IMR-90 (cell line): ENCODE results near the gene CTIF. TPM values are rescaled to one million over a fixed set of nuclear protein-coding genes. Genes with fewer than 3 reads are reported as not detected.

Experiments
- ATAC-seq: fragments of 200-7000 bp; cut with Tn5 transposase; 2 replicates; pipeline ENCODE4 v1.9.1; 2020; ENCODE audit warnings: low read depth, mild to moderate bottlenecking, moderate library complexity
- BruUV-seq: library from RNA; stranded (reverse); fragments of 400-500 nt; replicated peaks from 2 replicates; lab custom pipeline; 2021; lab: Mats Ljungman, UMichigan
- CTCF ChIA-PET: fragments of 300-600 bp; formaldehyde crosslinking; extraction: SDS; loops from one replicate; lab custom pipeline; 2021; ENCODE audit warnings: antibody characterized with exemption; lab: Yijun Ruan, JAX
- POLR2A ChIA-PET: fragments of 300-600 bp; sonication (Branson Sonifier 250); formaldehyde crosslinking; loops from one replicate; lab custom pipeline; 2022; ENCODE audit warnings: antibody characterized with exemption; ENCODE audit not compliant: unreplicated experiment; lab: Charles Lee
- DNase-seq: peaks from one replicate; pipeline ENCODE4 v3.0.0; 2013
- H2AFZ ChIP-seq: replicated peaks from 2 replicates; pipeline ENCODE3; 2013; ENCODE audit warnings: low read length, mild to moderate bottlenecking; ENCODE audit not compliant: poor library complexity
- H2AK5ac ChIP-seq: 2 replicates; pipeline ENCODE4 v1.6.1; 2013; ENCODE audit warnings: low read depth, low read length, inconsistent platforms
- H2AK9ac ChIP-seq: replicated peaks from 2 replicates; pipeline ENCODE3; 2013; ENCODE audit warnings: mild to moderate bottlenecking, low read depth, low read length, moderate library complexity; ENCODE audit not compliant: poor library complexity
- H2BK120ac ChIP-seq: 2 replicates; pipeline ENCODE4 v1.6.1; 2013; ENCODE audit warnings: low read depth, low read length, inconsistent platforms
- H2BK15ac ChIP-seq: 3 replicates; pipeline ENCODE4 v1.6.1; 2013; ENCODE audit warnings: low read depth, low read length, inconsistent platforms
- H2BK20ac ChIP-seq: 2 replicates; pipeline ENCODE4 v1.6.1; 2013; ENCODE audit warnings: low read depth, mild to moderate bottlenecking, inconsistent platforms, low read length, moderate library complexity
- H2BK5ac ChIP-seq: 2 replicates; pipeline ENCODE4 v1.6.1; 2013; ENCODE audit warnings: mild to moderate bottlenecking, low read depth, low read length, inconsistent platforms; ENCODE audit not compliant: poor library complexity, severe bottlenecking
- H3K14ac ChIP-seq: replicated peaks from 2 replicates; pipeline ENCODE4 v1.6.1; 2013; ENCODE audit warnings: low read depth, low read length, inconsistent platforms
- H3K18ac ChIP-seq: 2 replicates; pipeline ENCODE4 v1.6.1; 2013; ENCODE audit warnings: low read depth, low read length, control low read depth
- H3K23ac ChIP-seq: 2 replicates; pipeline ENCODE4 v1.6.1; 2013; ENCODE audit warnings: low read depth, low read length, inconsistent platforms
- H3K27ac ChIP-seq: 2 replicates; pipeline ENCODE4 v1.5.1; 2013; ENCODE audit warnings: mild to moderate bottlenecking, control low read depth, low read length; ENCODE audit not compliant: insufficient read depth
- H3K27me3 ChIP-seq: 2 replicates; pipeline ENCODE4 v1.6.1; 2013; ENCODE audit warnings: low read length; ENCODE audit not compliant: control insufficient read depth, insufficient read depth
- H3K36me3 ChIP-seq: 2 replicates; pipeline ENCODE4 v1.6.1; 2013; ENCODE audit warnings: low read length, mixed read lengths; ENCODE audit not compliant: control insufficient read depth, insufficient read depth
- H3K4ac ChIP-seq: 2 replicates; pipeline ENCODE4 v1.6.1; 2013; ENCODE audit warnings: low read depth, low read length, inconsistent platforms
- H3K4me1 ChIP-seq: 2 replicates; pipeline ENCODE4 v1.6.1; 2013; ENCODE audit warnings: low read length, mixed read lengths; ENCODE audit not compliant: control insufficient read depth, insufficient read depth
- H3K4me2 ChIP-seq: 2 replicates; pipeline ENCODE4 v1.6.1; 2013; ENCODE audit warnings: low read depth, mild to moderate bottlenecking, control low read depth, low read length, moderate library complexity
- H3K4me3 ChIP-seq: 2 replicates; pipeline ENCODE4 v1.5.1; 2013; ENCODE audit warnings: low read depth, mild to moderate bottlenecking, control low read depth, low read length, moderate library complexity; ENCODE audit not compliant: insufficient read depth
- H3K56ac ChIP-seq: 2 replicates; pipeline ENCODE4 v1.6.1; 2013; ENCODE audit warnings: low read length, inconsistent platforms; ENCODE audit not compliant: insufficient read depth; ENCODE audit errors: extremely low read depth
- H3K79me1 ChIP-seq, 2 experiments: 2 replicates each; pipeline ENCODE4 v1.6.1; 2013; ENCODE audit warnings: low read length in 2 of 2, inconsistent platforms in 1 of 2, low read depth in 1 of 2
- H3K9ac ChIP-seq: 2 replicates; pipeline ENCODE4 v1.6.1; 2013; ENCODE audit warnings: low read depth, low read length, control low read depth
- H3K9me1 ChIP-seq: 2 replicates; pipeline ENCODE4 v1.6.1; 2013; ENCODE audit warnings: low read length, inconsistent platforms; ENCODE audit not compliant: insufficient read depth
- H3K9me3 ChIP-seq: 2 replicates; pipeline ENCODE4 v1.6.1; 2013; ENCODE audit warnings: low read length; ENCODE audit not compliant: control insufficient read depth, insufficient read depth
- H4K20me1 ChIP-seq: 2 replicates; pipeline ENCODE4 v1.6.1; 2013; ENCODE audit warnings: low read length, inconsistent platforms; ENCODE audit not compliant: insufficient read depth
- H4K5ac ChIP-seq: 2 replicates; pipeline ENCODE4 v1.6.1; 2013; ENCODE audit warnings: mild to moderate bottlenecking, low read depth, low read length, control low read depth
- H4K8ac ChIP-seq, 2 experiments: 2 replicates each; pipeline ENCODE4 v1.6.1; 2013; ENCODE audit warnings: low read depth in 2 of 2, low read length in 2 of 2, control low read depth in 1 of 2, inconsistent platforms in 1 of 2
- H4K91ac ChIP-seq: 2 replicates; pipeline ENCODE4 v1.6.1; 2013; ENCODE audit warnings: low read depth, low read length, inconsistent platforms; ENCODE audit not compliant: insufficient read depth
- CEBPB ChIP-seq: IDR thresholded peaks from 2 replicates; pipeline ENCODE4 v1.6.1; 2012; ENCODE audit warnings: low read depth, low read length, improper control_type of control experiment
- MAFK ChIP-seq: IDR thresholded peaks from 2 replicates; pipeline ENCODE4 v1.6.1; 2012; ENCODE audit warnings: low read depth, low read length, improper control_type of control experiment
- MAZ ChIP-seq: IDR thresholded peaks from 2 replicates; pipeline ENCODE4 v1.6.1; 2012; ENCODE audit warnings: low read depth, mild to moderate bottlenecking, low read length, improper control_type of control experiment, moderate library complexity, borderline replicate concordance
- MXI1 ChIP-seq: IDR thresholded peaks from 2 replicates; pipeline ENCODE4 v1.6.1; 2012; ENCODE audit warnings: low read depth, mild to moderate bottlenecking, low read length, moderate library complexity, borderline replicate concordance
- NFE2L2 ChIP-seq: fragments of 150-350 bp; IDR thresholded peaks from 2 replicates; pipeline ENCODE4 v1.6.1; 2016; ENCODE audit warnings: low read depth, mild to moderate bottlenecking, low read length
- POLR2A ChIP-seq: IDR thresholded peaks from 2 replicates; pipeline ENCODE4 v1.6.1; 2012; ENCODE audit warnings: mild to moderate bottlenecking, low read depth, low read length
- RFX5 ChIP-seq: IDR thresholded peaks from 2 replicates; pipeline ENCODE4 v1.8.0; 2012; ENCODE audit warnings: low read depth, mild to moderate bottlenecking, low read length, moderate library complexity
- WGBS, 2 experiments: methylation state at CpG; one replicate each; pipeline versions ENCODE4 v1.1.5 to v1.1.7; 2013; ENCODE audit warnings: missing lambda C conversion rate in 2 of 2; ENCODE audit not compliant: insufficient read length in 1 of 2; ENCODE audit errors: extremely low coverage in 2 of 2; 5-methylcytosine and 5-hydroxymethylcytosine counted together
- dilution Hi-C: fragments of 300-500 bp; cut with HindIII; formaldehyde crosslinking; loops from one replicate; pipeline ENCODE4 v1.14.3; 2018; ENCODE audit warnings: low sequenced_read_pairs; ENCODE audit not compliant: unreplicated experiment
- in situ Hi-C: fragments of 300-500 bp; cut with MboI; formaldehyde crosslinking; loops from 3 replicates; pipeline ENCODE4 v1.14.3; 2019; ENCODE audit warnings: low sequenced_read_pairs, inconsistent platforms, mixed read lengths
- intact Hi-C: fragments of 100-400 bp; cut with micrococcal nuclease; formaldehyde crosslinking; loops from 2 replicates; pipeline ENCODE4 v1.10.0; 2022
- polyA plus RNA-seq, 3 experiments: library from polyadenylated mRNA; depleted of rRNA; stranded (reverse); fragments of >200 nt; gene quantifications; 2 replicates each; pipeline ENCODE4 v1.2.3, GENCODE V29; 2012; ENCODE audit warnings: low replicate concordance in 1 of 3
- total RNA-seq: library from RNA; depleted of rRNA; stranded (reverse); fragments of >200 nt; gene quantifications from 2 replicates; pipeline ENCODE4 v1.2.3, GENCODE V29; 2012
- TF ChIP-seq, protein P1 (sequence below): fragments of 150-350 bp; IDR thresholded peaks from 2 replicates; pipeline ENCODE4 v1.6.1; 2016; ENCODE audit warnings: low read depth, mild to moderate bottlenecking, low read length, moderate library complexity, borderline replicate concordance
- TF ChIP-seq, protein P2 (sequence below): conservative IDR thresholded peaks from 2 replicates; pipeline ENCODE4 v1.5.1; 2012; ENCODE audit warnings: mild to moderate bottlenecking, low read depth, low read length, improper control_type of control experiment
- TF ChIP-seq, protein P3 (sequence below): fragments of 150-350 bp; IDR thresholded peaks from 2 replicates; pipeline ENCODE4 v1.6.1; 2017; ENCODE audit warnings: mild to moderate bottlenecking, antibody characterized with exemption, low read length, low read depth

CTIF gene
- total and polyA plus RNA-seq, 2 of the 4 experiments (the other 2 are of a cell fraction): 25.1 to 57.0 TPM

DNA sequence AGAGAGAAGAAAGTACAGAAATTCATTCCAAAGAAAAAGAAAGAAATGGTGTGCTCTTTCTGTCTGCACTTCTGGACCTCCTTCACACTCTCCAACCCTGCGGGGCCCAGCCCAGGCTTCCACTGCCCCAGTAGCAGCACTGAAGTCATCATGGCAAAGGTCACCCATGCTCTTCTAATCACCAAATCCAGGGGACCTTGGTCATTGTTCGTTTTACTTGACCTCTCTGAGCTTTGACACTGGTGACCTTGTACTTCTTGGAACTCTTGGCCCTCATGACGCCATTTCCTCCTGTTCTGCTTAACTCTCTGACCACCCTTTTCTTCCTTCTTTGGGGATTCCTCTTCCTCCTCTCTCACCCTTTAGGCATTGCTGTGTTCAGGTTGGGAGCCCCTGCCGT is 306.3 kb downstream of the CTIF start:
- no peak overlapping the region for H2AK5ac ChIP-seq
- H3K79me1 ChIP-seq: peaks cover 19 to 63% of the 10 kb centered on the region in 2 experiments
- peaks cover 10% of the 10 kb centered on the region; the same call in 1 of the 2 replicates for H3K36me3 ChIP-seq
- H2BK15ac ChIP-seq: no peak overlapping the region
- H2AFZ ChIP-seq: no peak overlapping the region
- no peak overlapping the region for H3K4me2 ChIP-seq
- dilution Hi-C loops (no loop called here), in situ Hi-C loops (no loop called here), intact Hi-C loops (no loop called here)
- peaks cover 1% of the 10 kb centered on the region; the same call in 1 of the 2 replicates for H4K20me1 ChIP-seq
- no peak overlapping the region for H3K4me3 ChIP-seq
- H4K5ac ChIP-seq: no peak overlapping the region
- H3K27ac ChIP-seq: no peak overlapping the region
- 85% methylated on average over 4 of the region's 4 CpGs; no CpG with 5 or more reads in 1 of the 2 experiments for WGBS, 2 experiments
- ATAC-seq: no peak
- H3K27me3 ChIP-seq: no peaks in the 10 kb centered on the region
- no peak overlapping the region for H4K91ac ChIP-seq
- H3K9me3 ChIP-seq: no peaks in the 10 kb centered on the region
- H3K9me1 ChIP-seq: peaks cover 9% of the 10 kb centered on the region
- H2BK5ac ChIP-seq: no peak overlapping the region
- H4K8ac ChIP-seq: no peak overlapping the region
- TF ChIP-seq, protein P1, sequence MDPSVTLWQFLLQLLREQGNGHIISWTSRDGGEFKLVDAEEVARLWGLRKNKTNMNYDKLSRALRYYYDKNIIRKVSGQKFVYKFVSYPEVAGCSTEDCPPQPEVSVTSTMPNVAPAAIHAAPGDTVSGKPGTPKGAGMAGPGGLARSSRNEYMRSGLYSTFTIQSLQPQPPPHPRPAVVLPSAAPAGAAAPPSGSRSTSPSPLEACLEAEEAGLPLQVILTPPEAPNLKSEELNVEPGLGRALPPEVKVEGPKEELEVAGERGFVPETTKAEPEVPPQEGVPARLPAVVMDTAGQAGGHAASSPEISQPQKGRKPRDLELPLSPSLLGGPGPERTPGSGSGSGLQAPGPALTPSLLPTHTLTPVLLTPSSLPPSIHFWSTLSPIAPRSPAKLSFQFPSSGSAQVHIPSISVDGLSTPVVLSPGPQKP: no peak
- no peak for TF ChIP-seq RFX5
- TF ChIP-seq NFE2L2: no peak
- no peak for TF ChIP-seq MAZ
- no peak for TF ChIP-seq MAFK
- TF ChIP-seq CEBPB: no peak
- TF ChIP-seq, protein P2, sequence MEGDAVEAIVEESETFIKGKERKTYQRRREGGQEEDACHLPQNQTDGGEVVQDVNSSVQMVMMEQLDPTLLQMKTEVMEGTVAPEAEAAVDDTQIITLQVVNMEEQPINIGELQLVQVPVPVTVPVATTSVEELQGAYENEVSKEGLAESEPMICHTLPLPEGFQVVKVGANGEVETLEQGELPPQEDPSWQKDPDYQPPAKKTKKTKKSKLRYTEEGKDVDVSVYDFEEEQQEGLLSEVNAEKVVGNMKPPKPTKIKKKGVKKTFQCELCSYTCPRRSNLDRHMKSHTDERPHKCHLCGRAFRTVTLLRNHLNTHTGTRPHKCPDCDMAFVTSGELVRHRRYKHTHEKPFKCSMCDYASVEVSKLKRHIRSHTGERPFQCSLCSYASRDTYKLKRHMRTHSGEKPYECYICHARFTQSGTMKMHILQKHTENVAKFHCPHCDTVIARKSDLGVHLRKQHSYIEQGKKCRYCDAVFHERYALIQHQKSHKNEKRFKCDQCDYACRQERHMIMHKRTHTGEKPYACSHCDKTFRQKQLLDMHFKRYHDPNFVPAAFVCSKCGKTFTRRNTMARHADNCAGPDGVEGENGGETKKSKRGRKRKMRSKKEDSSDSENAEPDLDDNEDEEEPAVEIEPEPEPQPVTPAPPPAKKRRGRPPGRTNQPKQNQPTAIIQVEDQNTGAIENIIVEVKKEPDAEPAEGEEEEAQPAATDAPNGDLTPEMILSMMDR: no peak
- no peak for TF ChIP-seq MXI1
- no peak for TF ChIP-seq POLR2A
- TF ChIP-seq, protein P3, sequence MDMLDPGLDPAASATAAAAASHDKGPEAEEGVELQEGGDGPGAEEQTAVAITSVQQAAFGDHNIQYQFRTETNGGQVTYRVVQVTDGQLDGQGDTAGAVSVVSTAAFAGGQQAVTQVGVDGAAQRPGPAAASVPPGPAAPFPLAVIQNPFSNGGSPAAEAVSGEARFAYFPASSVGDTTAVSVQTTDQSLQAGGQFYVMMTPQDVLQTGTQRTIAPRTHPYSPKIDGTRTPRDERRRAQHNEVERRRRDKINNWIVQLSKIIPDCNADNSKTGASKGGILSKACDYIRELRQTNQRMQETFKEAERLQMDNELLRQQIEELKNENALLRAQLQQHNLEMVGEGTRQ: no peak
- DNase-seq: no peak
- H3K4ac ChIP-seq: no peak overlapping the region
- peaks cover 10% of the 10 kb centered on the region for H3K4me1 ChIP-seq
- no peak overlapping the region for H2BK20ac ChIP-seq
- no peak overlapping the region for H3K56ac ChIP-seq
- H3K9ac ChIP-seq: no peak overlapping the region
- ChIA-PET POLR2A (no interaction called here), CTCF (no interaction called here)
- no peak overlapping the region for H2BK120ac ChIP-seq
- no peak overlapping the region for H2AK9ac ChIP-seq
- no peak overlapping the region for H3K23ac ChIP-seq
- no peak overlapping the region for H3K14ac ChIP-seq
- BruUV-seq: no TSS peak
- H3K18ac ChIP-seq: no peak overlapping the region
